ENCODE measurements around the gene LRRC61.

The LRRC61 gene

GRCh38 chr7:150358433-150358832 is 35.3 kb downstream of the LRRC61 start:
- DNase-seq: no peak

DNA sequence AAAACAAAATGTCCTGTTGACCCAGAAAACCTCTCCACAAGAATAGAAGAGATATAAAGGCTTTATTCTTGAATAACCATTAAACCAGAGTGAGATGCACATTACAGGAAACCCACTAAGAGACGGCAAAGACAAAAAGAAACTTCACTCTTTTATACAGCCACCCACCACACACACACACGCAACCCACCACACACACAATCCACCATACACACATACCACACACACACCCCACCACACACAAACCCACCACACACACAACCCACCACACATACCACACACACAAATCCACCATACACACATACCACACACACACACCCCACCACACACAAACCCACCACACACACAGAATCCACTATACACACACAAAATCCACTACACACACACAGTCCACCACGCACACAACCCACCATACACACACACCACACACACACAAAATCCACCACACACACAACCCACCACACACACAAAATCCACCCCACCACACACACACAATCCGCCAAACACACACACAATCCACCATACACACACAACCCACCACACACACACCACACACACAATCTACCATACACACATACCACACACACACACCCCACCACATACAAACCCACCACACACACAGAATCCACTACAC is 36.0 kb downstream of the LRRC61 start:
- no peak for DNase-seq

- DNase-seq: no peak
These were observed 36.6 kb downstream of the LRRC61 start for GRCh38 chr7:150359622-150360362.

DNA sequence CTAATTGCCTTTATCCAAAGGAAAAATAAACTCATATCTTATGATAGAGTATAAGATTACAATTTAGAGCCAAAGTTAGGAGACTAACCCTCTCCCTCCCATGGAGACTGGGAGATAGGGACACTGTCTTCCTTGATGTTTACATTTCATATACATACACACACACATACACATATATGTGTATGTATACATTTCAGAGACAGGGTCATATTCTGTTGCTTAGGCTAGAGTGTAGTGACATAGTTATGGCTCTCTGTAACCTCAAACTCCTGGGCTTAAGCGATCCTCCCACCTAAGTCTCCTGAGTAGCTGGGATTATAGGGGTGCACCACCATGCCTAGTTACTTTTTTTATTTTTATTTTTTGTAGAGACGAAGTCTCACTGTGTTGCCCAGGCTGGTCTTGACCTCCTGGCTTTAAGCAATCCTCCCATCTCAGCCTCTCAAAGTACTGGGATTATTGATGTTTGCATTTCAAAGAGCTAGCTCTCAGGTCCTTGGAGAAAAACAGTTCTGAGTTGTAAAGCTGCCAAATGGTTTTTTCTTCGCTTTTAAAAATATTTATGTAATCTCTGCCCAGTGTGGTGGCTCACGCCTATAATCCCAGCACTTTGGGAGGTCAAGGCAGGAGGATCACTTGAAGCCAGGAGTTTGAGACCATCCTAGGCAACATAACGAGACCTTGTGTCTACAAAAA is 37.4 kb downstream of the LRRC61 start:
- DNase-seq: no peak

DNA sequence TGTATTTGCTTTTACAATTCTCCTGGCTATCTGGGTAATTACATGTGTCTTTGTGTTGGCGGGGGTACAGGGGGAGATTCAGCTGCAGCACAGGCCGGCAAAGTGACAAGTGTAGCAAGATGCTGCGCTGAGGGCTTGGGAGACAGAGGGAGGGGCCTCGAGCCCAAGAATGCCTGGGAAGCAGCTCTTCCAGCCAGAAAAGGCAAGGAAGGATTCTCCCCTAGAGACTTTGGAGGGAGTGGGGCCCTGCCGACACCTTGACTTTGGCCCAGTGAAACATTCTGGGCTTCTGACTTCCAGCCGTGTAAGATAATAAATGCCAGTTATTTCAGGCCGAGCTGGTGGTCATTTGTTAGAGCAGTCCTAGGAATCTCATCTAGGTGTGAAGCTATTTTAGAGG is 38.2 kb downstream of the LRRC61 start:
- no peak for DNase-seq

GRCh38 chr7:150361807-150362621 is 38.9 kb downstream of the LRRC61 start:
- DNase-seq: no peak

DNA sequence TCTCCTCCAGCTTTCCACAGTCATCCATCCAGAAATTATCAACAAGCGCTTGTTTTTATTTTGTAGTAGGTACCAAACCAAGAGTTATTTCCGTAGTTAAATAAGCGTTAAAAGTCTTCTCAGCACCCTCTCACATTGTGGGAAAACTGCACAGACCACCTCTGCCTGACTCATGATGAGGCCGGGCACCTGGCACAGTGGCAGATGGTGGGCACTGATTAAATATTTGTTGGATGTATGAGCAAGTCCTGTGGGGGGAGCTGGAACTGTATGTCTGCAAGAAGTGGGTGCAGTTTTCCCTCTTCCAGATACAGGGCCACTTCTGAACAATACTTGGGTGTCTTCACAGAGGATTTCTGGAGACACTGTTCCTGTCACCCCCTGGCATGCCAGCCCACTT is 40.2 kb downstream of the LRRC61 start:
- no peak for DNase-seq

GRCh38 chr7:150363872-150364271 is 40.7 kb downstream of the LRRC61 start:
- DNase-seq: no peak

DNA sequence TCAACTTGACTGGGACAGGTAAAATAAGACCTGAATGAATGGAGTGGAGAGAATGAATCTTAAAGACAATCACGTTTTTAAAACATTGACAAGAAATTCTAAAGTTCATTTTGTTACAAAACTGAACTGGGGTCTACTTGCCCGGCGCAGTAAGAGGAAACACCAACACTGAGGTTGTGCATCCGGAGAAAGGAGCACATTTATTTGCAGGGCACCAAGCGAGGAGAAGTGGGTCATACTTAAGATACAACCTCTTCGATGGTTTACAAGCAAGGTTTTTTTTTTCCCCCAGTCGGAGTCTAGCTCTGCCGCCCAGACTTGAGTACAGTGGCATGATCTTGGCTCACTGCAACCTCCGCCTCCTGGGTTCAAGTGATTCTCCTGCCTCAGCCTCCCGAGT is 42.0 kb downstream of the LRRC61 start:
- DNase-seq: no peak

DNA sequence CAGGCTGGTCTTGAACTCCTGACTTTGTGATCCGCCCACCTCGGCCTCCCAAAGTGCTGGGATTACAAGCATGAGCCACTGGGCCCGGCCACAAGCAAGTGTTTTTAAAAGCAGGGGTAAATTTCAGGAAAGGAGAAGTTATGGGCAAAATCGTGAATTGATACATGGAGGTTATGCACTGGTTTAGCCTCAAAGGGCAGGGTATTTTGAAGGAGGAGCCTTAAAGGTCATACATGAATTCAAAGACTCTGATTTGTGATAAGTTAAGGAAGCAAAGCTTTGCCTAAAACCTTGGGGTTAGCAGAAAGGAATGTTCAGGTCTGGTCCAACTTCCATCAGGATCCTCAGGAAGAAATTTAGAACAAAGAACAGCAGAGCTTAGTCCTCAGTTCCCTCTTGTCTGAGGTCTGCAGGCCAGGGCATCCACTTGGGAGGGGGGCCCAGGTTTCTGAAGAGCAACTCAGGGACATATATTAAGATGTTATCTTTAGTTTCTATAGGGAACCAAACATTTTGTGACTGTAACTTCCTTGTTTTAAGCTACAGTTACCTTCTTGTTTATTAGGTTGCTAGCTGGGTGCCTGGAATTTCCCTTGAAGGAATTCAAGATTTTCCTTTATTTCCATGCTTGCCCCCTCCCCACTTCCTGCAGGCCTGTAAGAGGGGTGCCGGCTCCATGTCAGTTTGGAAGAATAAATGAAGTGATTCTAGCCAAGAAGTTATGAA is 42.7 kb downstream of the LRRC61 start:
- no peak for DNase-seq

DNA sequence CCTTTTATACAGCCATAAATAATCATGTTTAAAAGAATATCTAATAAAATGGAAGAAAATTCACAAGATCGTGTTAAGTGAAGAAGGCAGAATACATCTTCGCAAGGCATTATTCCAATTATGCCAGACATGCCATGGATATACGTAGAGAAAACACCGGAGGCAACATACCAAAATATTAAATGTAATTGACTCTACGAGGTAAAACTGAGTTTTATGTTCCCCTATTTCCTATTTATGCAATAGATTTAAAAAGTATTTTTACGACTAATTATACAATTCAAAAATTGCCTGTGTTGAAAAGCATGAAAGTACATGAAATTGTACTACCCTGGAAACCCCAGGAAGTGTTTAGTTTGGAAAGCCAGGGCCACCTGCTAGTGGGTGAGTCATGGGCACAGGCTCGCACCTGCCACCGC is 44.5 kb downstream of the LRRC61 start:
- no peak for DNase-seq

GRCh38 chr7:150368096-150368883 is 45.1 kb downstream of the LRRC61 start, which contains the start of gene REPIN1:
REPIN1 (plus strand) TSS chr7:150368822; CDS start chr7:150369712, 890 bp downstream.
- DNase-seq: peak; percentile 89

DNA sequence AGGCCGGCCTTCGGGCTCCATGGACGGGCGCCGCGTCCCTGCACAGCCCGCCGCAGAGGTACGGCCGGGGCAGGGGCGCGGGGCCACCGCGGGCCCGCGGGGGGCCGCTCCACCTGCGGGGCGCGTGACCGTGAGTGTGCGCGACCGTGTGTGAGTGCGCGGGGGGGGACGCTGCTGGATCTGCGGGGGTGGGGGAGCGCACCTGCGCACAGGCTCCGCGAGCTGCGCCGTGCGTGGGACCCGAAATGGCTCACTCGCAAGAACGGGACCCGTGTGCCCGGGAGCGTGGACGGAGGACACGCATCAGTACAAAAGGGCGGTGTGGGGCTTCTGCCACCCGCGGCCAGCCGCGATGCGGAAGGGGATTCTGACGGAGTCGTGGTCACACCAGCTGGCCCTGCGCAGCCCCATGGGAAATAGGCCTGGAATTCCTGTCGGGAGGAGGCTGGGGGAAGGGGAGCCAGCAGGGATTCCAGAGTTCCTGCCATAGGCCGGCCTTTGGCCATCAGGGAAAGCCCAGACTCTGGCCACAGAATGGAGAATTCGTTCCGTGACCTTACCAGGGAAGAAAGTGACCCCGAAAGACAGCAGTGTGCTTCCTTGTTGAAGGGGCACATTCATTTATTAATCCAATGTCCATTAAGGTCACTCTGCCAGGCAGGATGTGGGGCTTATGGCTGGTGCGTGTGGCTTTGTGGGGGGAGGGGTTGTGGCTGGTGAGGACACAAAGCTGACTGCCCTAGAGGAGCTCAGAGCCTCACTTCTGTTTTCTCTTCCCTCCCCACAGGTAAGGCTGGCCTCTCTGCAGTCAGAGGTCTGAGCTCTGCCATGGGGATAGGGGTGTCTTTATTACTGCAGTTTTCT is 46.0 kb downstream of the LRRC61 start:
- DNase-seq: peak; percentile 58

DNA sequence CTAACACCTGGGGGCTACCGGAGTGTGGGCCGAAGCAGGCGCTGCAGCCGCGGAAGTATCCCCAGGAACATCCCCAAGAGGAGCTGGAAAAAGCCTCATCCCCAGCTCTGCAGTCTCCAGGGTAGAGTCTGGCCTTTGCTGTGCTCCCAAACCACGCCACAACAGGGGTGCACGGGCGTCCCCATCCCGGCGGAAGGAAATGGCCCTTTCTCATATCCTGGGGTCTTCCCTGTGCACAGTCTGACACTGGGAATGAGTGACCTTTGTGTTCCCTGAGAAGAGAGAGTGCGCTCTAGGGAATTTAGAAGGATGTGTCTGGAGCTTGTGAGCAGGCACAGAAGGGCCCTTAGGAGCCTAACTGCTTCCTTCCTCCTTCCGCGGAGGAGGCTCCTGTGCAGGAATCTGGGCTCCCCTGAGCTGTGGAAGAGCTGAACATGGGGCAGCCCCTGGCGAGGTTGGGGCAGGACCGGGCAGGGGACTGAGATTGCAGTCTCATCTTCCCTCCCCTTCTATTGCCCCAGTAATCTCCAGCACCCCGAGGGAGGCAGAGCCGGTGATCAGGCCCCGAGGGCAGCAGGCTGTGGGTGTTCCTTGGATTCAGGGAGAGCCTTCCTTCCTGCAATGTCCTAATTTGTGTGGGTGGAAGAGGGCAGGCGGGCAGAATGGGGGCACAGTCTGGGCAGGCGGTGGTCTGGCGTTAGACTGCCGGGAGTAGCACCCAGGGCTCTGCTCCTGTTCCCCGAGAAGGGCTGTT is 46.8 kb downstream of the LRRC61 start:
- DNase-seq: no peak

DNA sequence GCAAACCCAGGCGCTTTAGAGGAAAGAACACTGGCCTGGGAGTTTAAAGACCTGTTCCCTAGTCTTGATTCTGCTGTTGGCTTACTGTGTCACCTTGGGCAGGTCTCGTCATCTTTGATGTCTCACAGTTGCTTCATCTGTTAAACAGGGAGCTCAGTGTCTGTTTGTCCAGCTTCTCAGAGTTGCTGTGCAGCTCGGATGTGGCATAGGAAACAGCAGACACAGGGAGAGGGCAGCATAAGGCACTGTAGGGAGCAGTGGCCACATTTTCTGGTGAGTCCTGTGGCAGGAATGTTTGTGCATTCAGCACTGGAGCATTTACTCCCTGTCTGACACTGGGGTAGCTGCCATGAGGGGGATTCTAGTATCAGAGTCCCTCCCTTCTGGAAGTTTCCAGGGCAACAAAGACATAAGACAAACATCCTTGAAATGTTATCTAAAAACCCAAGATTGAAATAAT is 47.5 kb downstream of the LRRC61 start:
- DNase-seq: no peak

DNA sequence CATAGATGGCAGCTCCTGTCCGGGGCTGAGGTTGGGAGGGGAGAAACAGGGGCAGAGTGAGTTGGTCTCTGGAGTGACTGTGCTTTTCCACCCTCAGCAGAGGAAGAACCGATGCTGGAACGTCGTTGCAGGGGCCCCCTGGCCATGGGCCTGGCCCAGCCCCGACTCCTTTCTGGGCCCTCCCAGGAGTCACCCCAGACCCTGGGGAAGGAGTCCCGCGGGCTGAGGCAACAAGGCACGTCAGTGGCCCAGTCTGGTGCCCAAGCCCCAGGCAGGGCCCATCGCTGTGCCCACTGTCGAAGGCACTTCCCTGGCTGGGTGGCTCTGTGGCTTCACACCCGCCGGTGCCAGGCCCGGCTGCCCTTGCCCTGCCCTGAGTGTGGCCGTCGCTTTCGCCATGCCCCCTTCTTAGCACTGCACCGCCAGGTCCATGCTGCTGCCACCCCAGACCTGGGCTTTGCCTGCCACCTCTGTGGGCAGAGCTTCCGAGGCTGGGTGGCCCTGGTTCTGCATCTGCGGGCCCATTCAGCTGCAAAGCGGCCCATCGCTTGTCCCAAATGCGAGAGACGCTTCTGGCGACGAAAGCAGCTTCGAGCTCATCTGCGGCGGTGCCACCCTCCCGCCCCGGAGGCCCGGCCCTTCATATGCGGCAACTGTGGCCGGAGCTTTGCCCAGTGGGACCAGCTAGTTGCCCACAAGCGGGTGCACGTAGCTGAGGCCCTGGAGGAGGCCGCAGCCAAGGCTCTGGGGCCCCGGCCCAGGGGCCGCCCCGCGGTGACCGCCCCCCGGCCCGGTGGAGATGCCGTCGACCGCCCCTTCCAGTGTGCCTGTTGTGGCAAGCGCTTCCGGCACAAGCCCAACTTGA is 48.2 kb downstream of the LRRC61 start:
- peak; percentile 17 for DNase-seq

GRCh38 chr7:150371996-150372270 is 48.8 kb downstream of the LRRC61 start:
- no peak for DNase-seq

- DNase-seq: peak; percentile 20
These were observed 49.3 kb downstream of the LRRC61 start for GRCh38 chr7:150372271-150373048.
